Panc1 (cell line): Measurements from ENCODE around the gene LRRC8C. TPM values are rescaled to one million over a fixed set of nuclear protein-coding genes. Genes with fewer than 3 reads are reported as not detected.

Experiments
- ATAC-seq: fragments of 200-7000 bp; cut with Tn5 transposase; 2 replicates; pipeline ENCODE4 v1.9.1; 2020; ENCODE audit warnings: mild to moderate bottlenecking, moderate library complexity
- BruUV-seq: library from RNA; stranded (reverse); fragments of 400-500 nt; replicated peaks from 2 replicates; lab custom pipeline; 2021; lab: Mats Ljungman, UMichigan
- CTCF ChIA-PET: fragments of 300-600 bp; sonication (Branson Sonifier 250); formaldehyde crosslinking; loops from one replicate; lab custom pipeline; 2022; ENCODE audit warnings: antibody characterized with exemption; lab: Charles Lee
- POLR2A ChIA-PET: fragments of 300-600 bp; sonication (Branson Sonifier 250); formaldehyde crosslinking; loops from one replicate; lab custom pipeline; 2022; ENCODE audit warnings: antibody characterized with exemption; lab: Charles Lee
- DNase-seq: peaks from one replicate; pipeline ENCODE4 v3.0.0-alpha.2; 2010; ENCODE audit warnings: low read depth, low spot score
- H3K27ac ChIP-seq: 2 replicates; pipeline ENCODE4 v1.5.1; 2011; ENCODE audit warnings: mild to moderate bottlenecking, low read length, inconsistent platforms
- H3K27me3 ChIP-seq: fragments of 200-500 bp; sonication (Bioruptor generic); 2 replicates; pipeline ENCODE4 v1.6.0; 2014; ENCODE audit warnings: low read length, inconsistent platforms; ENCODE audit not compliant: control insufficient read depth, insufficient read depth
- H3K36me3 ChIP-seq: fragments of 200-500 bp; sonication (Bioruptor generic); 2 replicates; pipeline ENCODE4 v1.5.1; 2014; ENCODE audit warnings: inconsistent platforms, mild to moderate bottlenecking, low read length, moderate library complexity; ENCODE audit not compliant: control insufficient read depth, insufficient read depth
- H3K4me1 ChIP-seq: 2 replicates; pipeline ENCODE4 v1.5.1; 2011; ENCODE audit warnings: inconsistent platforms, mild to moderate bottlenecking, low read length, moderate library complexity; ENCODE audit not compliant: control insufficient read depth, insufficient read depth
- H3K4me3 ChIP-seq, 2 experiments: 2 replicates each; pipeline ENCODE4 v1.5.1; 2011 to 2012; ENCODE audit warnings: low read depth in 2 of 2, low read length in 2 of 2, mild to moderate bottlenecking in 2 of 2, inconsistent platforms in 1 of 2, moderate library complexity in 1 of 2
- H3K9me3 ChIP-seq: fragments of 200-500 bp; sonication (Bioruptor generic); 2 replicates; pipeline ENCODE4 v1.5.1; 2014; ENCODE audit warnings: low read depth, mild to moderate bottlenecking, inconsistent platforms, low read length, moderate library complexity; ENCODE audit not compliant: control insufficient read depth, insufficient read depth
- CTCF ChIP-seq: fragments of 450-650 bp; IDR thresholded peaks from 2 replicates; pipeline ENCODE4 v1.5.1; 2017; ENCODE audit warnings: mild to moderate bottlenecking
- POLR2AphosphoS5 ChIP-seq: IDR thresholded peaks from 2 replicates; pipeline ENCODE4 v1.6.1; 2012; ENCODE audit warnings: mild to moderate bottlenecking, low read depth, low read length, moderate library complexity
- REST ChIP-seq, 2 experiments: IDR thresholded peaks; 2 replicates each; pipeline ENCODE4 v1.6.1; 2011 to 2012; ENCODE audit warnings: low read depth in 2 of 2, control low read depth in 1 of 2, low read length in 1 of 2, mild to moderate bottlenecking in 1 of 2, moderate library complexity in 1 of 2; ENCODE audit not compliant: insufficient read depth in 1 of 2
- SIN3A ChIP-seq: IDR thresholded peaks from 2 replicates; pipeline ENCODE4 v1.6.1; 2012; ENCODE audit warnings: low read depth, mild to moderate bottlenecking, low read length, moderate library complexity, borderline replicate concordance; ENCODE audit not compliant: insufficient read depth
- TCF7L2 ChIP-seq: IDR thresholded peaks from 2 replicates; pipeline ENCODE4 v1.6.1; 2011; ENCODE audit warnings: mild to moderate bottlenecking, low read depth, low read length, inconsistent platforms
- in situ Hi-C: cut with HindIII; loops from 2 replicates; pipeline ENCODE4 v1.10.0; 2016; ENCODE audit warnings: low sequenced_read_pairs, low pct_unique_long_range_greater_than_20kb
- intact Hi-C: fragments of 100-400 bp; cut with micrococcal nuclease; formaldehyde crosslinking; loops from one replicate; pipeline ENCODE4 v1.10.0; 2022; ENCODE audit not compliant: unreplicated experiment
- total RNA-seq: library from RNA; stranded (reverse); gene quantifications from one replicate; pipeline ENCODE4 v1.2.1, GENCODE V29; 2021; ENCODE audit not compliant: unreplicated experiment

The LRRC8C gene
- total RNA-seq, 1 experiment from 2014 or later: 17.1 TPM

GRCh38 chr1:89765774-89766173, 132.9 kb downstream of the LRRC8C start:
- no peak overlapping the region for H3K4me3 ChIP-seq
- CTCF ChIA-PET: interaction anchor here (1.2 kb wide), 1 partner anchor 282 kb away, joined by 3 read pairs; no protein-coding TSS in a partner anchor
- H3K4me1 ChIP-seq: peaks cover 5% of the 10 kb centered on the region
- TF ChIP-seq CTCF: no peak
- no peak for TF ChIP-seq POLR2AphosphoS5
- TF ChIP-seq SIN3A: no peak
- TF ChIP-seq REST (IDR thresholded peaks at IDR 0.05; ENCODE audit: insufficient read depth in 1 of 2, low read depth in 2 of 2, low read length in 1 of 2): no peak
- no peak for TF ChIP-seq TCF7L2
- no peak for DNase-seq
- ATAC-seq: no peak
- H3K27ac ChIP-seq: no peak overlapping the region
- POLR2A ChIA-PET: interaction anchor here (0.6 kb wide), 1 partner anchor 334 kb away, joined by 3 read pairs; no protein-coding TSS in a partner anchor
- H3K36me3 ChIP-seq: no peaks in the 10 kb centered on the region
- BruUV-seq: no TSS peak
- in situ Hi-C loops: no loop called here
- H3K27me3 ChIP-seq: peaks cover 20% of the 10 kb centered on the region
- intact Hi-C loops: no loop called here
- H3K9me3 ChIP-seq: no peaks in the 10 kb centered on the region

- no peak overlapping the region for H3K4me3 ChIP-seq
- TF ChIP-seq TCF7L2 (no peak), REST (IDR thresholded peaks at IDR 0.05; ENCODE audit: insufficient read depth in 1 of 2, low read depth in 2 of 2, low read length in 1 of 2) (no peak), CTCF (no peak), SIN3A (no peak), POLR2AphosphoS5 (no peak)
- ChIA-PET CTCF (interaction anchor here (0.8 kb wide), 1 partner anchor 98 kb away, joined by 3 read pairs; no protein-coding TSS in a partner anchor), POLR2A (no interaction called here)
- no peak for DNase-seq
- H3K27me3 ChIP-seq: peaks cover 20% of the 10 kb centered on the region
- H3K27ac ChIP-seq: no peak overlapping the region
- in situ Hi-C loops (no loop called here), intact Hi-C loops (no loop called here)
- no peaks in the 10 kb centered on the region for H3K36me3 ChIP-seq
- H3K4me1 ChIP-seq: no peaks in the 10 kb centered on the region; the same call in 1 of the 2 replicates
- no TSS peak for BruUV-seq
- H3K9me3 ChIP-seq: no peaks in the 10 kb centered on the region
- ATAC-seq: no peak
Measured at GRCh38 chr1:89767618-89768017, 134.7 kb downstream of the LRRC8C start.
